GM21786 (cell line): Measurements from ENCODE around the gene TECTB.

Experiments
- ATAC-seq: cut with Tn5 transposase; IDR thresholded peaks from one replicate; pipeline ENCODE4 v1.9.1; 2021; ENCODE audit not compliant: unreplicated experiment

TECTB gene

GRCh38 chr10:112307358-112308124, 24.3 kb downstream of the TECTB start:
- peak; percentile 64 for ATAC-seq

- ATAC-seq: no peak
These were observed 24.9 kb downstream of the TECTB start for GRCh38 chr10:112308125-112308502.

GRCh38 chr10:112311481-112311880, 28.3 kb downstream of the TECTB start:
- ATAC-seq: no peak

- ATAC-seq: no peak
These were observed 30.0 kb downstream of the TECTB start for GRCh38 chr10:112313234-112313633.

- ATAC-seq: no peak
These were observed 30.7 kb downstream of the TECTB start for GRCh38 chr10:112313911-112314310.

GRCh38 chr10:112314822-112315474, 31.7 kb downstream of the TECTB start:
- no peak for ATAC-seq

- no peak for ATAC-seq
These were observed 44.5 kb downstream of the TECTB start for GRCh38 chr10:112327678-112328077.

- no peak for ATAC-seq
These were observed 47.0 kb downstream of the TECTB start for GRCh38 chr10:112330162-112330561.

- ATAC-seq: no peak
These were observed 47.5 kb downstream of the TECTB start for GRCh38 chr10:112330607-112331160.

- no peak for ATAC-seq
These were observed 48.8 kb downstream of the TECTB start for GRCh38 chr10:112332022-112332421.

- no peak for ATAC-seq
These were observed 49.5 kb downstream of the TECTB start for GRCh38 chr10:112332509-112333228.

GRCh38 chr10:112333452-112333851, 50.3 kb downstream of the TECTB start:
- no peak for ATAC-seq

- ATAC-seq: no peak
These were observed 52.1 kb downstream of the TECTB start for GRCh38 chr10:112335111-112335867.

GRCh38 chr10:112335868-112336265, 52.7 kb downstream of the TECTB start:
- ATAC-seq: no peak

- no peak for ATAC-seq
These were observed 53.5 kb downstream of the TECTB start for GRCh38 chr10:112336556-112337201.

GRCh38 chr10:112338957-112339356, 55.8 kb downstream of the TECTB start:
- ATAC-seq: no peak

GRCh38 chr10:112340601-112341000, 57.4 kb downstream of the TECTB start:
- ATAC-seq: no peak

- ATAC-seq: no peak
These were observed 60.0 kb downstream of the TECTB start for GRCh38 chr10:112343056-112343806.

GRCh38 chr10:112344261-112344660, 61.1 kb downstream of the TECTB start:
- no peak for ATAC-seq

- ATAC-seq: no peak
These were observed 62.0 kb downstream of the TECTB start for GRCh38 chr10:112345202-112345601.
